ENCODE measurements around the gene RHBDF1. TPM values are rescaled to one million over a fixed set of nuclear protein-coding genes. Genes with fewer than 3 reads are reported as not detected.

RHBDF1 gene
- total RNA-seq, 4 donors from 2014 or later: 11.9 to 179 (median 33.8) TPM

DNA sequence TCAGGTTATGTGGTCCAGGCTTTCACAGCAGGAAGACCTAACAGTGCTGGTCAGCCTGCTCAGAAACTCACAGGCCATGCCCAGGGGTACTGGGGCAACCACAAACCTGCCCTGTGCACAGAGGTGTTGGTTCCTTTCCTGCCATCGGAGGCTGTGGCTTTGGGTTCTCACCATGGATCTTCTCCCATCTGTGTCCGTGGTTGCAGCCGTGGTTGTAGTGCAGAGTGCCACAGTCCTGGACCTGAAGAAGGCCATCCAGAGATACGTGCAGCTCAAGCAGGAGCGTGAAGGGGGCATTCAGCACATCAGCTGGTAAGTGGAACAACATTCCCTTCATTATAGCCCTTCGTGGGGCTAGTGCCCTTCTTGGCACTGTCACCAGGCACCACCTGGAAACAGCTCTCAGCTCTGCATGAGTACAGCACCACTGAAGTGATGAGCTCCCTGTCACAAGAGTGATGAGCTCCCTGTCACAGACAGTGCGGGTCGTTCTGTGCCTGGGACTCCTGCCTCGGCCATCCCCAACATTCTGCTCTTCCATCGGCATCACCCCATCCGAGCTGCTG is 16.8 kb downstream of the RHBDF1 start:
- Histone ChIP-seq H3K27me3 (no peaks in the 10 kb centered on the region), H3K27ac (no peak overlapping the region), H3K4me3 (no peak overlapping the region), H3K9me3 (no peaks in the 10 kb centered on the region), H3K4me1 (peaks cover 3 to 26% (median 9%) of the 10 kb centered on the region in 4 donors), H3K36me3 (peaks cover 0 to 12% (median 2%) of the 10 kb centered on the region in 4 donors)
- in situ Hi-C loops (cut with MboI; ENCODE audit: low pct_ligation_motif_present in 1 of 4, low pct_unique_long_range_greater_than_20kb in 1 of 4, low sequenced_read_pairs in 3 of 4): no loop called here
- 93% methylated on average over 11 of the region's 11 CpGs; no CpG with 5 or more reads in 1 of the 2 donors for WGBS, 2 donors (ENCODE audit: low coverage in 1 of 2)
- intact Hi-C loops (cut with DNase I; ENCODE audit: low total_unique reads): no loop called here
- DNase-seq: no peak
- no peak for TF ChIP-seq EP300 (IDR thresholded peaks at IDR 0.05; ENCODE audit: low read depth)
- TF ChIP-seq POLR2A (IDR thresholded peaks at IDR 0.05): no peak
- TF ChIP-seq POLR2AphosphoS5 (IDR thresholded peaks at IDR 0.05): no peak
- TF ChIP-seq, protein P1, sequence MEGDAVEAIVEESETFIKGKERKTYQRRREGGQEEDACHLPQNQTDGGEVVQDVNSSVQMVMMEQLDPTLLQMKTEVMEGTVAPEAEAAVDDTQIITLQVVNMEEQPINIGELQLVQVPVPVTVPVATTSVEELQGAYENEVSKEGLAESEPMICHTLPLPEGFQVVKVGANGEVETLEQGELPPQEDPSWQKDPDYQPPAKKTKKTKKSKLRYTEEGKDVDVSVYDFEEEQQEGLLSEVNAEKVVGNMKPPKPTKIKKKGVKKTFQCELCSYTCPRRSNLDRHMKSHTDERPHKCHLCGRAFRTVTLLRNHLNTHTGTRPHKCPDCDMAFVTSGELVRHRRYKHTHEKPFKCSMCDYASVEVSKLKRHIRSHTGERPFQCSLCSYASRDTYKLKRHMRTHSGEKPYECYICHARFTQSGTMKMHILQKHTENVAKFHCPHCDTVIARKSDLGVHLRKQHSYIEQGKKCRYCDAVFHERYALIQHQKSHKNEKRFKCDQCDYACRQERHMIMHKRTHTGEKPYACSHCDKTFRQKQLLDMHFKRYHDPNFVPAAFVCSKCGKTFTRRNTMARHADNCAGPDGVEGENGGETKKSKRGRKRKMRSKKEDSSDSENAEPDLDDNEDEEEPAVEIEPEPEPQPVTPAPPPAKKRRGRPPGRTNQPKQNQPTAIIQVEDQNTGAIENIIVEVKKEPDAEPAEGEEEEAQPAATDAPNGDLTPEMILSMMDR (IDR thresholded peaks at IDR 0.05): no peak

DNA sequence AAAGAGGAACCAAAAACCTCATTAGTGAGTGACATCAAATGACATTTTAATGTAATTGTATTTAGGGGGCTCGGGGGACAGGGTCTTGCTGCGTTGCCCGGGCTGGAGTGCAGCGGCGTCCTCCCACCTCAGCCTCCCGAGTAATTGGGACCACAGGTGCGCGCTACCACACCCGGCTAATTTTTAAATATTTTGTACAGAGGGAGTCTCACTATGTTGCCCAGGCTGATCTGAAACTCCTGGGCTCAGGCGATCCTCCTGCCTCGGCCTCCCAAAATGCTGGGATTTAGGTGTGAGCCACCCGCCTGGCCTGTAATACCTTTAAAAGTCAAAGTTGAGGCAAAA is 18.2 kb downstream of the RHBDF1 start:
- H3K4me1 ChIP-seq: peaks cover 3 to 26% (median 9%) of the 10 kb centered on the region in 4 donors
- H3K36me3 ChIP-seq: peaks cover 0 to 12% (median 3%) of the 10 kb centered on the region in 4 donors
- H3K27me3 ChIP-seq: no peaks in the 10 kb centered on the region
- no peaks in the 10 kb centered on the region for H3K9me3 ChIP-seq
- in situ Hi-C loops (cut with MboI; ENCODE audit: low pct_ligation_motif_present in 1 of 4, low pct_unique_long_range_greater_than_20kb in 1 of 4, low sequenced_read_pairs in 3 of 4) (no loop called here), intact Hi-C loops (cut with DNase I; ENCODE audit: low total_unique reads) (no loop called here)
- no peak for DNase-seq
- H3K27ac ChIP-seq: peak overlapping the region; percentile 66 to 94 (median 88)
- peak overlapping the region; percentile 67 to 94 (median 79) for H3K4me3 ChIP-seq
- 31 to 60% methylated on average over 3 to 12 of the region's 12 CpGs for WGBS, 2 donors (ENCODE audit: low coverage in 1 of 2)
- TF ChIP-seq POLR2A (IDR thresholded peaks at IDR 0.05) (no peak), EP300 (IDR thresholded peaks at IDR 0.05; ENCODE audit: low read depth) (no peak), POLR2AphosphoS5 (IDR thresholded peaks at IDR 0.05) (no peak)
- TF ChIP-seq, protein P1 (IDR thresholded peaks at IDR 0.05): no peak

DNA sequence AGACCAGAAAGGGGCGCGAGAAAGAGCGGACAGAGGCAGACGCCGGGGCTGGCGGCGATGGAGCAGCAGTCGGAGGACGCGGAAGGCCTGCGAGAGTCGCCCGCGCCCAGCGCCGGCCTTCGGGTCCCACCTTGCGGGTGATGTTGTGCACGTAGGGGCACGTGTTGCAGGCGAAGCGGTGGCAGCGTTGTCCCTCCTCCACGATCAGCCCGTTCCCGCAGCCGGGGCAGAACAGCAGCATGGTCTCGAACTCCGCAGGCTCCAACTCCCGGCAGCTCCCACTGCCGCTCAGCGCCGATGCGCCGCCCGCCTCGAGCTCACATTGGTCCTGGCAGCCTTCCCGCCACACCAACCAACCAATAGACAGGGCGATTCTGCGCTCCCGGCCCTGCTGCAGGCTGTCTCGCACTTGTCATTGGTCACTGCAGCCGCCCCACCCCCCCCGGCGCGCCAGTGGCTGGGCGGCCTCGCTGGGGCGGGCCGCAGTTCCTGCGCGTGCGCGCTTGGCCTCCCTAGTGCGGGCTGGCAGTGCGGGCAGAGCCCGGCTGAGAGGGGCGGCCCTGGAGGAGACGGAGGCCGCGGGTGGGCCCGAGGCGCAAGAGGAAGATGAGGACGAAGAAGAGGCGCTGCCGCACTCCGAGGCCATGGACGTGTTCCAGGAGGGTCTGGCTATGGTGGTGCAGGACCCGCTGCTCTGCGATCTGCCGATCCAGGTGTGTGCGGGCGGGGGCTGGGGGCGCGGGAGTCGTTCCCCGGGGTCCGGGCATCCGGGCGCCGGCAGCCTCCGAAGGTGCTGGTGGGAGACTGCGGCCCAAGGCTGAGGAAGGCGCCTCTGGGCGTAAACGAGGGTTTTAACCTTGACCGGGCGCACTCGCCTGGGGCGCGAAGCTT is 18.8 kb downstream of the RHBDF1 start, which contains the start of the genes POLR3K and SNRNP25:
POLR3K (minus strand) TSS at position 263 of the 891 bp plus-strand sequence; CDS start at position 241, 22 bp downstream.
SNRNP25 (plus strand) TSS at position 483 of the 891 bp plus-strand sequence; CDS start at position 672, 189 bp downstream.
- Histone ChIP-seq H3K4me3 (peak within 1 kb of the TSS; percentile 67 to 94 (median 79)), H3K4me1 (peaks cover 3 to 26% (median 9%) of the 10 kb centered on the region in 4 donors), H3K36me3 (peaks cover 0 to 12% (median 3%) of the 10 kb centered on the region in 4 donors), H3K27ac (peak within 1 kb of the TSS; percentile 80 to 94 (median 88)), H3K9me3 (no peaks in the 10 kb centered on the region), H3K27me3 (no peaks in the 10 kb centered on the region)
- intact Hi-C loops (cut with DNase I; ENCODE audit: low total_unique reads) (no loop called here), in situ Hi-C loops (cut with MboI; ENCODE audit: low pct_ligation_motif_present in 1 of 4, low pct_unique_long_range_greater_than_20kb in 1 of 4, low sequenced_read_pairs in 3 of 4) (no loop called here)
- TF ChIP-seq, protein P1 (IDR thresholded peaks at IDR 0.05): no peak
- TF ChIP-seq EP300 (IDR thresholded peaks at IDR 0.05; ENCODE audit: low read depth): no peak
- TF ChIP-seq POLR2AphosphoS5 (IDR thresholded peaks at IDR 0.05): peak; percentile 66 to 78 (median 69)
- TF ChIP-seq POLR2A (IDR thresholded peaks at IDR 0.05): peak; percentile 70
- WGBS, 2 donors (ENCODE audit: low coverage in 1 of 2): 0% methylated on average over 76 of the region's 91 CpGs; no CpG with 5 or more reads in 1 of the 2 donors
- DNase-seq: peak; percentile 99

Measured in transverse colon (tissue), 4 donors.